Stimulated activated memory B cell treated with anti-CD40 and anti-IgM and Interleukin-4, amounts not matched to agents 10 μg/mL and 1 μg/mL and 100 μg/mL, for 72 hours (primary cell): Measurements from ENCODE around the gene HSDL1.

ENCODE experiments used
- ATAC-seq: fragments of 150-1000 bp; cut with Tn5 transposase; 2 replicates; pipeline ENCODE4 v1.10.0; 2021
- H3K27ac Mint-ChIP-seq: one replicate; pipeline ENCODE4 v1.8.0; 2022; ENCODE audit warnings: mild to moderate bottlenecking, mixed read lengths
- H3K27me3 Mint-ChIP-seq: one replicate; pipeline ENCODE4 v1.8.0; 2022; ENCODE audit warnings: mixed read lengths
- H3K36me3 Mint-ChIP-seq: one replicate; pipeline ENCODE4 v1.8.0; 2022; ENCODE audit warnings: mixed read lengths
- H3K4me1 Mint-ChIP-seq: one replicate; pipeline ENCODE4 v1.8.0; 2022; ENCODE audit warnings: mixed read lengths
- H3K4me3 Mint-ChIP-seq: one replicate; pipeline ENCODE4 v1.8.0; 2022; ENCODE audit warnings: mild to moderate bottlenecking, moderate library complexity, mixed read lengths
- H3K9me3 Mint-ChIP-seq: one replicate; pipeline ENCODE4 v1.8.0; 2022; ENCODE audit warnings: mixed read lengths

Gene HSDL1

DNA sequence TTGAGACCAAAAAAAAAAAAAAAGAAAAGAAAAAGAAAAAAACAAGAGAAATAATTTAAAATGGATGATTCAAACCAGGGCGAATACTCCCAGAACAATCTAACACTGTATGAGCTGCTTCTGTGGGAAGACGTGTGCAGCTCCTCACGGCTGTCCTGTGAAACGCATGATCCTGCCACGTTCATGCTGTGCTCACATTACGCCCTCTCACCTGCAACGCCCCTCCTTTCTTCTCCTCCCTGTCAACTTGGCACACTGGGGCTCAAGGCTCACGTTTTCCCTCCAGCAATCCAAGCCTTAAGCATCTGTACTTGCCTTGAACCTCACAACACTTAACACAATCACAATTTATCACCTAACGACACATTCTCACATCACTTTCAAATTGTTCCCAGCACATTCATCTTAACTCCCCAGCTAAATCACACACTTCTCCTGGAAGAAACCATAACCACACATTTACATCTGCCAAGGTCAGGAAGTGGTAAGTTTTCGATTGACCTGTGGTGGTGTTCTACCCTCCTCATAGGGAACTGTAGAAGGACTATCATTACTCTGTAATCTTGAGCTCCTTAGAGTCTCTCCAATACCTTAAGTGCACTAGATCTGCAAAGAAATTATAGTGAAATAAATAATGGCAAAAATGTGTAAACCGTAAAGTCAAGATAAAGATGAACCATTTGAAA, 57.4 kb downstream of the HSDL1 start:
- no peaks in the 10 kb centered on the region for H3K9me3 Mint-ChIP-seq
- H3K36me3 Mint-ChIP-seq, result peaks cover 72% of the 10 kb centered on the region
- H3K4me3 Mint-ChIP-seq, result no peak overlapping the region
- no peak overlapping the region for H3K27ac Mint-ChIP-seq
- no peak for ATAC-seq
- no peaks in the 10 kb centered on the region for H3K27me3 Mint-ChIP-seq
- peaks cover 46% of the 10 kb centered on the region for H3K4me1 Mint-ChIP-seq

DNA sequence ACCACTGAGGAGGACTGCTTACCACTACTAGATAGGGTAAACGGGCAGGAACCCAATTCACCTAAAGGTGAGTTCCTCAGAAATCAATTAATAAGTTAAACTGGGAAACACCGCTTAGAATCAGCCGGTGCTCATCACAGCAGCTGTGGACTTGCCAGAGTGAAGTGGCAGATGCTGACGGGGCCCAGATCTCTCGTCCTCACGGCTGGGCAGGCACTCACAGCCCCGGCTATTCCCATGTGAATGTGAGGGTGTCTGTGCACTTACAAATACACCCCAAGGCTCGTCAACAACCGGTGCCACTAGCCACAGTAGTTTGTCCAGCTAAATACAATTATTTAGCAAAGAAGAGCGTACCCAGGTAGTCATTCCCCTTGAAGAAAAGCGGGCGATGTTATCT, 58.0 kb downstream of the HSDL1 start:
- ATAC-seq, result no peak
- Mint-ChIP-seq H3K4me3 (no peak overlapping the region), H3K4me1 (peaks cover 46% of the 10 kb centered on the region), H3K27me3 (no peaks in the 10 kb centered on the region), H3K9me3 (no peaks in the 10 kb centered on the region), H3K36me3 (peaks cover 74% of the 10 kb centered on the region), H3K27ac (no peak overlapping the region)

DNA sequence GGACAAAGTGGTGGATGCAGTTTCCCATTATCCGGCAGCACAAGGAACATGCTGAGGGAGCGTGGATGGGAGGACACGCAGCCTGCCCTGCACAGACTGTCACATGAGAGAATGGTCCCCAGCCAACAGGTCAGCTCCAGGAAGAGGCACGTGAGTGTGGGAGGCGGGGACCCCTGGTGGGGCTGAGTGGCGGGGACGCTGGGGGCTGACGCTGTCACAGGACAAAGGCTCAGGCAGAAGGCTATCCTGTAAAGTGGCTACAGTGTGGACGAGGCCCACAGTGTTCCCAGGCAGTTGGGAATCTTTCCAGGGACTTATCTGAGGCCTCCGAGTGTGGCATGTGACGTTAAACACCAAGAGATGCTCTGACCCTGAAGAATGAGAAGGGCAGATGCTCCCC, 58.6 kb downstream of the HSDL1 start:
- H3K4me1 Mint-ChIP-seq, result peaks cover 46% of the 10 kb centered on the region
- H3K4me3 Mint-ChIP-seq, result no peak overlapping the region
- H3K27ac Mint-ChIP-seq, result peak overlapping the region; percentile 35
- no peak for ATAC-seq
- H3K9me3 Mint-ChIP-seq, result no peaks in the 10 kb centered on the region
- H3K36me3 Mint-ChIP-seq, result peaks cover 74% of the 10 kb centered on the region
- no peaks in the 10 kb centered on the region for H3K27me3 Mint-ChIP-seq

DNA sequence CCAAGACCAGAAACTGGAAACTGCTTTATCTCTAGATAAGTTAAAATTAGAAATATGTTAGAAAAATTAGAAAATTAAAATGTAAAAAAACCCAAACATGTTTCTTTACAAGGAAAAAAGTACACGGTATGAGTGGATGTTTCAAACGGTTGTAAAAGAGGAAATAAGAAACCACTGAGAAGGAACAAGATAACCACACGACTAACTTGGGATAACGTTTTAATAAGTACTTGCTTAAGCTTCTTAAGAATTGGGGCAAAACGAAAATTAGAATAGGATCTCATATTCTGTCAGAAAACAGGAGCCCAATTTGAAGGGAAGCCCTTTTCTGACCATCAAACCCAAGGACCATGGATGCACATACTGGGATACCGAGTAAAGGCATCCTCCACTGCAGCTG, 59.2 kb downstream of the HSDL1 start:
- H3K36me3 Mint-ChIP-seq, result peaks cover 74% of the 10 kb centered on the region
- ATAC-seq, result peak; percentile 62

DNA sequence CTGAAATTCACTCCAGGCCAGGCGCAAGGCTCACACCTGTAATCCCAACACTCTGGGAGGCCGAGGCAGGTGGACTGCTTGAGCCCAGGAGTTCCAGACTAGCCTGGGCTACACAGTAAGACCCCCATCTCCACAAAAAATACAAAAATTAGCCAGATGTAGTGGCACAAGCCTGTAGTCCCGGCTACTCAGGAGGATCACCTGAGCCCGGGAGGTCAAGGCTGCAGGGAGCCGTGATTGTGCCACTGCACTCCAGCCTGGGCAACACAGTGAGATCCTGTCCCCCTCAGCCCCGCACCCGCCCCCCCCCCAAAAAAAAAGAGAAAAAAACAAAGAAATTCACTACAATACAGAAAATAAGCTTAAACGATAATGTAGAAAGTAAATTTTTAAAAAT, 59.7 kb downstream of the HSDL1 start:
- peaks cover 46% of the 10 kb centered on the region for H3K4me1 Mint-ChIP-seq
- H3K27ac Mint-ChIP-seq, result no peak overlapping the region
- H3K36me3 Mint-ChIP-seq, result peaks cover 73% of the 10 kb centered on the region
- no peak for ATAC-seq
- H3K27me3 Mint-ChIP-seq, result no peaks in the 10 kb centered on the region
- no peaks in the 10 kb centered on the region for H3K9me3 Mint-ChIP-seq
- H3K4me3 Mint-ChIP-seq, result no peak overlapping the region

More for the DNA sequence above, 59.2 kb downstream of the HSDL1 start:
- Mint-ChIP-seq H3K27me3 (no peaks in the 10 kb centered on the region), H3K4me1 (peaks cover 46% of the 10 kb centered on the region), H3K4me3 (peak overlapping the region; percentile 7), H3K9me3 (no peaks in the 10 kb centered on the region), H3K27ac (peak overlapping the region; percentile 35)

DNA sequence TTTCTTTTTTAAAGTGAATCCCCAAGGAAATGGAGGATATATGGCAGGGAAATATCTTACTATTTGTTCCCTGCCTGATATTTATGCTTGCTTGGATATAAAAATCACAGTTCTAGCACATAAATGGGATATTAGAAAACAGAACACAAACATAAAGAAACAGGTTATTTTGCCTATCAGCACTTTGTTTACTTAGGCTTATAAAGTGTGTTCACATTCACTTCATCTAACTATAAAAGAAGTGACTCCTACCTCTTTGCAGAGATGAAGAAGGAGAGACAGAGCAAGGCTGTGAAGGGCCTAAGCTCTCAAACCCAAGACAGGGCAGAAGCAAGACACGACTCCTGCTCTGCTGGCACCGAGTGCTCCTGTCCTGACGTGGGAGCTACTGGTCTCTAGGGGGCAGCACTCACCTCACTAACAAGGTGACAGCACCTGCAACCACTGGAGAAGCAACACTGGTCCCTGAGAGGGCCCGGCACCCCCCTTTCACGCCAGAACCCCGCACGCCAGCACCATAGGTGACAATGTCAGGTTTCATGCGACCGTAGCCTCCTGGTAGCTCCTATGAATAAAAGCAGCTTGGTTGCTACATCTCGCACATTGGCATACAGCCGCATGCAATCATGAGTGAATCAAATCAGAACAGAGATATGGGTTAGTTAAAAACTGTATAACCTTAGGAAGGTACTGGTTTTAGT, 60.3 kb downstream of the HSDL1 start:
- Mint-ChIP-seq H3K9me3 (no peaks in the 10 kb centered on the region), H3K27ac (no peak overlapping the region), H3K27me3 (no peaks in the 10 kb centered on the region), H3K4me3 (no peak overlapping the region), H3K4me1 (peaks cover 46% of the 10 kb centered on the region), H3K36me3 (peaks cover 70% of the 10 kb centered on the region)
- peak; percentile 65 for ATAC-seq

DNA sequence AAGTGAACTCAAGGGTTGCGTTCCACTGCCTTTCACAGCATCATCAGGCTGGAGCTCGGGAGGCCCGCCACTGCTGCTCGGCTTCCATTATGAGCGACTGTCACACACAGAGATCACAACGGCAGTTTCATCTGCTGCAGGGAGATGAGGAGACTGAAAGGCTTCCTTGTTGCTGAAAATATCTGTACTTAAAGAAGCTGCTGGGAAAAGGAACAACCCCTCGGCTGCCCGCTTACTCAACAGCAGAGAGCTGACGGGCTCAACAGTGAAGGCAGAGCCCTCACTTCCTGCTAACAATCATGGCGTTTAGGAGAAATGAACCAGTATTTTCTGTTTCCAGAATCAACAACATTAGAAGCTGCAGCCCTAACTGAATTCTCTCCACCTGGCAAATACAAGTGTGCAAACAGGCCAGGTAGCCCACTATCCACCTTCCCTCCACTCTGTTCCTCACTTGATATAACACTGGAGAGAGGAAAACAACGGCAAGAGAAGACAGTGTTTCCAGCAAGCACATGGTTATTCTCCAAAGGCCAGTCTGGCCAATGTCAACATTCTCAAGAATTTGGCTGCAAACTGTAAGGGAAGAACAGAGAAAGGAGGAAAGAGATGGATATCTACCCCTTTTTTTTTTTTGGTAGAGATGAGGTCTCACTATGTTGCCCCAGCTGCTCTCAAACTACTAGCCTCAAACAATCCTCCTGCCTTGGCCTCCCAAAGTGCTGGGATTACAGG, 62.0 kb downstream of the HSDL1 start:
- no peak for ATAC-seq
- no peaks in the 10 kb centered on the region for H3K27me3 Mint-ChIP-seq
- H3K27ac Mint-ChIP-seq, result no peak overlapping the region
- H3K4me3 Mint-ChIP-seq, result no peak overlapping the region
- peaks cover 31% of the 10 kb centered on the region for H3K4me1 Mint-ChIP-seq
- peaks cover 71% of the 10 kb centered on the region for H3K36me3 Mint-ChIP-seq
- H3K9me3 Mint-ChIP-seq, result no peaks in the 10 kb centered on the region

DNA sequence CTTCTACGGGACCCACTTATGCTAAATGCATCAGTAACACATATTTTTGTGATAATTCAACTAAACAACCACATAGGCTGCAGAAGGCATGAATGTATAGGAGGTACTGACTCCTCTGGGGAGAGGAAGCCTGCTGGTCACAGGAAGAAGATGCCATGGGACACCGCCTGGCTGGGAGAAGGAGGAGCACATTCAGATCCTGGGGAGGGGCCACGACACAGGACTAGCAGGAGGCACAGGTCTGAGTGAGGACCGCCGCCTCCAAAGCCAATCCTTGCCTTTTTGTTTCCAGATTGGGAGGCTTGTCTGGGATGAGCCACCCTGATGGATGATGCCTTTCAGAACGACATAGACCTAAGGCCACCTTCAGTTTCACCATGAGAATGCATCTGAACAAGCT, 62.9 kb downstream of the HSDL1 start:
- no peak overlapping the region for H3K4me3 Mint-ChIP-seq
- no peaks in the 10 kb centered on the region for H3K9me3 Mint-ChIP-seq
- H3K4me1 Mint-ChIP-seq, result peaks cover 25% of the 10 kb centered on the region
- no peak overlapping the region for H3K27ac Mint-ChIP-seq
- no peak for ATAC-seq
- peaks cover 71% of the 10 kb centered on the region for H3K36me3 Mint-ChIP-seq
- H3K27me3 Mint-ChIP-seq, result no peaks in the 10 kb centered on the region

DNA sequence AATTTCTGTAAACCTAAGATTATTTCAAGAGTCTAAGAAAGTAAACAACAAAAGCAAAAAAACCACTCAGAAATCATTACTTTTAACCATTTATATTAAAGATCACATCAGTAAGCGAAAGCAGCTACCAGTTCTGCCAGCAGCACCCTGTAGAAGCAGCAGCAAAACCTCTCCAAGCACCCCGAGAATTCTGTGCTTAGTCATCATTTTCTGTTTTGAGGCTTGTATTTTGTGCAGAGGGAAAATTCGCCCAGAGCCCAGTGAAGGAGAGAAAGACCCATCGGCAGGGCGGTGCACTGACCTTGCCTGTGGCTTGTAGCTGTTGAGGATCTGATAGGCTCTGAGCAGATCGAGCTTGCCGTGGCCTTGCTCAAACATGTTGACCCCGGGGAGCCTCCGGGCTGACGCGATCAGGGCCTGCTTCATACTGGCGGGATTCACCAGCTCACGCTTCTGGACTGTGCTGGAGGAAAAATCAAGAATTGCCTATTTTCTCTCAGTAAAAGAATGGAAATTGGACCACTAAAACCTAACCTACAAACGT, 63.5 kb downstream of the HSDL1 start:
- H3K27me3 Mint-ChIP-seq, result no peaks in the 10 kb centered on the region
- H3K9me3 Mint-ChIP-seq, result no peaks in the 10 kb centered on the region
- H3K4me1 Mint-ChIP-seq, result peaks cover 22% of the 10 kb centered on the region
- peaks cover 71% of the 10 kb centered on the region for H3K36me3 Mint-ChIP-seq
- H3K4me3 Mint-ChIP-seq, result no peak overlapping the region
- H3K27ac Mint-ChIP-seq, result no peak overlapping the region
- no peak for ATAC-seq

DNA sequence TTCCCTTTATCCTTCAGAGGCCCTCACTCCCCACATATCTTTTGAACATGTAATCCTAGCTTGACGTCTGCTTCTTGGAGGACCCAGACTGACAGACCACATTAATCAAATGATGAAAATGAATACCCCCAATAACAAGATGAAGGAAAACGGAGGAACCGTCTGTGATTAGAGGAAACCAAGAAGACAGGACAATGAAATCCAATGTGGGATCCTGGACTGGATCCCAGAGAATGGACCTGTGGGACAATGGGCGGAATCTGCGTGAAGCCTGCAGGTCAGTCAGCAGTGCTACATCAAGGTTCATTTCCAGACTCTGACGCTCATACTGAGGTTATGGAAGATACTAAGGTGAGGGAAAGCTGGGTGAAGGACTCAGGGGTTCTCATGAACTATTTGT, 64.2 kb downstream of the HSDL1 start:
- Mint-ChIP-seq H3K36me3 (peaks cover 69% of the 10 kb centered on the region), H3K27me3 (no peaks in the 10 kb centered on the region), H3K4me1 (peaks cover 15% of the 10 kb centered on the region), H3K27ac (no peak overlapping the region), H3K4me3 (no peak overlapping the region), H3K9me3 (no peaks in the 10 kb centered on the region)
- no peak for ATAC-seq

DNA sequence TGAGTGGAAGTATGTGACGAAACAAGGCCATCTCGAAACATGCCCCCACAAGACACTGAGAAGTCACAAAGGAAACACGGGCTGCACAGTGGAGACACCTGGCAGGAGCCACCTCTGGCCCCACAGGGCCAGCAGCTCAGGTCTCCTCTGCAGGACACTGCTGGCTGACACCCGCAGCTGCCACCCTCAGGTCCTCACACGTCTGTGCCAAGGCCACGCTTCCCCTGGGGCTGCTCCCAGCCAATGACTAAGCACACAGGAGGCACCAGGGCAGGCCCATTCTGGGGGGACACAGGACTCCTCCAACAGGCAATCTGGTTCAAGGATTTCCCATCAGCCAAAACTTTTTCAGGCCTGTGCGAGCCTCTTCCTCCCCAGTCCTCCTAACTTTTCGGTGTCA, 64.6 kb downstream of the HSDL1 start:
- no peak overlapping the region for H3K27ac Mint-ChIP-seq
- H3K36me3 Mint-ChIP-seq, result peaks cover 72% of the 10 kb centered on the region
- peaks cover 14% of the 10 kb centered on the region for H3K4me1 Mint-ChIP-seq
- no peaks in the 10 kb centered on the region for H3K9me3 Mint-ChIP-seq
- H3K4me3 Mint-ChIP-seq, result no peak overlapping the region
- ATAC-seq, result no peak
- no peaks in the 10 kb centered on the region for H3K27me3 Mint-ChIP-seq

DNA sequence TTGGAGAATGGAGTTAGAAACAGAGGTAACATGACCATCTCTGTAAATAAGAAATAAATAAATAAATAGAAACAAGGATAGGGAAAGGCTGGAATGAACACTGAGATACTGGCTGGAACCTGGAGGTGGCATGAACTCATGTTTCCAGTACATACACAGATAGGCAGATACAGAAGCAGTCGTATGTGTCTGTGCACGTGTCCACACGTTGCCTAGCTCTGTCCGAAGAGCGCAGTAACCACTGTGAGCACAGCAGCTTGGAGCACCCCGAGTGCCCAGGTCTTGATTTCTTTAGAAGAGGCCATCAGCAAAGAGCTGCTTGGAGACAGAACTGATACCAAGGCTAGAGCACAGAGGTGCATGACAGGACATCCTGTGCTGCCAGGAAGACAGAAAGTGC, 65.3 kb downstream of the HSDL1 start:
- H3K27me3 Mint-ChIP-seq, result no peaks in the 10 kb centered on the region
- H3K27ac Mint-ChIP-seq, result no peak overlapping the region
- H3K4me1 Mint-ChIP-seq, result peaks cover 6% of the 10 kb centered on the region
- H3K9me3 Mint-ChIP-seq, result no peaks in the 10 kb centered on the region
- H3K4me3 Mint-ChIP-seq, result no peak overlapping the region
- H3K36me3 Mint-ChIP-seq, result peaks cover 75% of the 10 kb centered on the region
- ATAC-seq, result no peak

DNA sequence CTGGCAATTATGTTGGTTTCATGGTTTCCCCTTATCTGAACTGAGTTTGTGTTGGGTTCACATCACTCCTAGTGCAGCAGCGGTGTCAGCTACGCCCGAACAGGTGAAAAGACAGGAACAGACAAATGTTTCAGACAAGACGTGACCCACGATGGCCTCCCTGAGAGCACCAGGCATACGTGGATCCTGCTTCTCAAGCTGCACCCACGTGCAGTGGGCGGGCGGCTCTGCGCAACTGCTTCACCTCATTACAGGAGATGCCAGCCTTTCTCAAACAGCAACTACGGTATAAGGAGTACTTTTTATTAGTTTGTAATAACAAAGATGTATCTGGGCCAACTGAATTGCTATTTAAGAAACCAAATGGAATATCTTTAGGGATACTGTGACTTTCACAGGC, 69.6 kb downstream of the HSDL1 start:
- ATAC-seq, result no peak
- no peaks in the 10 kb centered on the region for H3K27me3 Mint-ChIP-seq
- no peak overlapping the region for H3K27ac Mint-ChIP-seq
- no peak overlapping the region for H3K4me3 Mint-ChIP-seq
- H3K4me1 Mint-ChIP-seq, result peaks cover 6% of the 10 kb centered on the region
- peaks cover 64% of the 10 kb centered on the region for H3K36me3 Mint-ChIP-seq
- H3K9me3 Mint-ChIP-seq, result no peaks in the 10 kb centered on the region

DNA sequence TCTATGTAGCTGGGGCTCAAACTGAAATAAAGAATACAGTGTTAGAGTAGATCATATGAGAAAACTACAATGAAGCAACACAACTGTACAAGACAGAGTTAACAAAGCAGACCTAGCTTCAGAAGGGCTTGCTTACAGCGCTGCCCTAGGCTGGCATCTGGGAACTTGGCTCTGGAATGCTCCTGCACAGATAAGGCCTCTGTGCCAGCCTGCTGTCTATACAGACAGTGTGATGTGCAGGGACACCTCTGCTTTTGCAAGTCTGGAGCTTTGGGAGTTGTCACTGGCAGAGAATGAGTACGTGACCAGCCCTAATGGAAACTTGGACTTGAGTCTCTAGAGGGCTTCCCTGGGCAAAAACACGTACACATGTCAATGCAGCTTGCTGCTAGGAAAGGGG, 70.3 kb downstream of the HSDL1 start:
- Mint-ChIP-seq H3K4me1 (peaks cover 6% of the 10 kb centered on the region), H3K4me3 (no peak overlapping the region), H3K9me3 (no peaks in the 10 kb centered on the region), H3K27ac (no peak overlapping the region), H3K27me3 (no peaks in the 10 kb centered on the region), H3K36me3 (peaks cover 64% of the 10 kb centered on the region)
- no peak for ATAC-seq
